HT-29 (cell line): Measurements from ENCODE around the gene TBCB. TPM values are rescaled to one million over a fixed set of nuclear protein-coding genes. Genes with fewer than 3 reads are reported as not detected.
"Not testable (repeated sequence)": the region's sequence is repeated elsewhere in the genome, so short reads cannot be mapped to it uniquely, and the experiment has no call there.

Experiments
- DNase-seq: peaks from one replicate; pipeline ENCODE4 v3.0.0-alpha.2; 2015; ENCODE audit warnings: low spot score
- total RNA-seq: library from RNA; depleted of rRNA; stranded (reverse); fragments of >200 nt; shearing (Covaris generic); gene quantifications from 2 replicates; pipeline ENCODE4 v1.2.3, GENCODE V29; 2014

The TBCB gene
- total RNA-seq, 1 experiment from 2014 or later: 420 TPM

GRCh38 chr19:36101550-36102327, 13.5 kb upstream of the TBCB start:
- DNase-seq: peak; percentile 28

DNA sequence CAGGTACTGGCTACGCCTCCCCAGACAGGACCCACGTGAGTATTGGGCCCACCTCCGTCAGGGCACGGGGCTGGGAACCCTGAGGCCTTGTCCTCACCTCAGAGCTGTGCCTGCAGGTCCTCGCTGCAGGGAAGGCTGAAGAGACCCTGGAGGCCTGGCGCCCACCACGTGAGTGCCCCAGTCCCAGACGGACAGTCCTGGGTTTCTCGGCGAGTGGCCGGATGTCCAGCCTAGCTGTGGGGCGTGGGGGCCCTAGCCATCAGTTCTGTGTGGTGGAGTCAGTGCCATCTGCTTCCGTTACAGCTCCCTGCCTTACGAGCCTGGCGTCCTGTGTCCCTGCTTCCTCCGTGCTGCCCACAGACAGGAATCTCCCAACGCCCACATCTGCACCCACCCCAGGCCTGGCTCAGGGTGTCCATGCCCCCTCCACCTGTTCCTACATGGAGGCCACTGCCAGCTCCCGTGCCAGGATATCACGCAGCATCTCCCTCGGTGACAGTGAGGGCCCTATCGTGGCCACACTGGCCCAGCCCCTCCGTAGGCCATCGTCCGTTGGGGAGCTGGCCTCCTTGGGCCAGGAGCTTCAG, 12.1 kb upstream of the TBCB start:
- DNase-seq: no peak

DNA sequence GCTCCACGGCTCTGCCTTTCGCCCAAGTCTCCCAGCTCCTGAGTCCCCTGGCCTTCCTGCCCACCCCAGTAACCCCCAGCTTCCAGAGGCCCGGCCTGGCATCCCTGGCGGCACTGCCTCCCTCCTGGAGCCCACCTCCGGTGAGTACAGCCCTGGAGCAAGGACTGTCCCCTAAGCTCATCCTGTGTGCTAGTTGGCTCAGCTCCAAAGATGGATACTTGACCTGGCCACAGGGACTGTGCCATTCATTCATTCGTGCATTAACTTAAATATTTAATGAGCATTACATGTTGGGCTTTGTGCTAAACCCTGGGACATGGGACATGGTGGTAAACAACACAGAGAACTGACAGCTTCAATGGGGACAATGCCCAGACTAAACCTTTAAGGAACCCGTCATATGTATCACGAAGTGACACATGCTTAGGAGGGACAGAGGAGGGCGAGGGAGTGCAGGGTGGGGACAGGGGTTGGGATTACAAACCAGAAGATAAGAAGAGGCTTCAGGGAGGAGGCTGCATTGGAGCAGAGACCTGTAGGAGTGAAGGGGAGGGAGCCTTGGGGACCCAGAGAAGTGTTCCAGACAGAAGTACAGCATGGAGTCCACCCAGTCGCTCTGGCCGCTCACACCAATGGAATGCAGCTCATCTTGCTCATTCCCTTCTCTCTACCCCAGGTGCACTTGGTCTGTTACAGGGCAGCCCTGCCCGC, 11.3 kb upstream of the TBCB start:
- DNase-seq: no peak

- DNase-seq: no peak
These were observed 8.8 kb upstream of the TBCB start for GRCh38 chr19:36106441-36106840.

GRCh38 chr19:36106991-36107390, 8.3 kb upstream of the TBCB start:
- DNase-seq: no peak

GRCh38 chr19:36108684-36109083, 6.6 kb upstream of the TBCB start:
- no peak for DNase-seq

- DNase-seq: no peak
These were observed 4.6 kb upstream of the TBCB start, which contains the start of gene OVOL3 for GRCh38 chr19:36110487-36111199. Gene OVOL3 (plus strand): TSS chr19:36111143. CDS start chr19:36111203, 60 bp downstream.

- DNase-seq: no peak
These were observed 4.1 kb upstream of the TBCB start for GRCh38 chr19:36111200-36111539.

- DNase-seq: no peak
These were observed 2.6 kb upstream of the TBCB start for GRCh38 chr19:36112678-36113077.

DNA sequence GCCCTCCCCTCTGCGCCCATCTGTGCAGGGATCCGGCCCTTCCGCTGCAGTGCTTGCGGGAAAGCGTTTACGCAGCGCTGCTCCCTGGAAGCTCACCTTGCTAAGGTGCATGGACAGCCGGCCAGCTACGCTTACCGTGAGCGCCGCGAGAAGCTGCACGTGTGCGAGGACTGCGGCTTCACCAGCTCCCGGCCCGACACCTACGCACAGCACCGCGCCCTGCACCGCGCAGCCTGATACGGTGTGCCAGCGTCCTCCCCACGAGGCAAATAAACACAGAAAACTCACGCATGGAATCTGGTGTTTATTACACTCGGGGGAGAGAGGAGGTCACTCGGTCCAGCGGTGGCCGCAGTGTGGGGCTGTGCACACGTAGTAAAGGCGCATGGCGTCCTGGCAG, 1.8 kb upstream of the TBCB start:
- no peak for DNase-seq

DNA sequence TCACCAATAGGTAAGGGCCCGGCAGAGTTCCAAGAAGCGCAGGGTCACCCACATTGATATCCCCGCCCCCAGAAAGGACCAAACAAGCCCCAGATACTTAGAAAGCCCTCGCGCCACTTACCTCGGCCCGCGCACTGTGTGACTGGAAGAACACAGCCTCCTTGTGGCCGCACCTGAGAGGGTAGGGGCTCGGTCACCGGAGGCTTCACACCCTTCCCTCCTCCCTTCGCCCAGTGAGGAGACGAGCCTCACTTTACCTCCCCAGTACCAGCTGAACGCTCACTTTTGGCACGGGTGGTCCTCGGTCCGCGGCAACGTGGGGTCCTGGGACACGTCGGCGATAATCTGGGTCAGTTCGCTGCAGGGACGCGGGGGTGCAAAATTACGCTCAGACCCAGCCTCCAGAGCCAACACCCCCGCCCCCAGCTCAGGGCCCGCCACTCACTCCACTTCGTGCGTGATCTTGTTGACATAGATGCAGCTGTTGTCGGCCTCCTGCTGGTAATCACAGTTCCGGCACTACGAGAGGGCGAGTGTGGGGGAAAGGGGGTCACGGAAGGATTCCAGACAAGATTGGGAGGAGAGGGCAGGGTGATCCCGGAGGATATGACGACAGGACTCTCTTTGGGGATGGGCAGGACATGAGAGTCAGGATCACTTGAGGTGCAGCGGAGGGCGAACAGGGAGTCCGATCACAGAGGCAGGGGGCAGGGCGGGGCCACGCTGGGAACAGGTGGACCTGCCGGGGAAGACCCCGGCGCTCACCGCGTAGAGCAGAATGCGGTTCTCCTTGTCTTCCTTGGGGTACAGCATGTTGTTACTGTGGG, 1.2 kb upstream of the TBCB start:
- DNase-seq: peak; percentile 48

- DNase-seq: peak; percentile 100
These were observed 381 bp upstream of the TBCB start, which contains the start of gene POLR2I for GRCh38 chr19:36114721-36115452. Gene POLR2I (minus strand): TSS chr19:36114875. CDS start chr19:36114856, 19 bp downstream.

GRCh38 chr19:36116344-36116637, 1.0 kb downstream of the TBCB start:
- no peak for DNase-seq

- no peak for DNase-seq
These were observed 5.1 kb downstream of the TBCB start for GRCh38 chr19:36120092-36120983.

GRCh38 chr19:36120984-36121358, 5.7 kb downstream of the TBCB start:
- DNase-seq: no peak

- no peak for DNase-seq
These were observed 6.3 kb downstream of the TBCB start for GRCh38 chr19:36121486-36122124.

- DNase-seq: no peak
These were observed 10.3 kb downstream of the TBCB start for GRCh38 chr19:36125557-36125956.

GRCh38 chr19:36128392-36128736, 13.1 kb downstream of the TBCB start:
- no peak for DNase-seq

DNA sequence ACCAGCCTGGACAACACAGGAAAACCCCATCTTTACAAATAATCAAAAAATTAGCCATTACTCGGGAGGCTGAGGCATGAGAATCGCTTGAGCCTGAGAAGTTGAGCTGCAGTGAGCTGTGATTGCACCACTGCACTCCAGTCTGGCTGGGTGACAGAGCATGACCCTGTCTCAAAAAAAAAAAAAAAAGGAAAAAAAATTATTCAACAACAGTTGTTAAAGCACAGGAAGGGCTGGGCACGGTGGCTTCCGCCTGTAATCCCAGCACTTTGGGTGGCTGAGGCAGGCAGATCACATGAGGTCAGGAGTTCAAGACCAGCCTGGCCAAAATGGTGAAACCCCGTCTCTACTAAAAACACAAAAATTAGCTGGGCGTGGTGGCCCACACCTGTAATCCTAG, 16.0 kb downstream of the TBCB start:
- not testable (repeated sequence) for DNase-seq
